GM18502 (cell line): ENCODE results near the gene CAVIN4.

Experiments
- ATAC-seq: cut with Tn5 transposase; IDR thresholded peaks from one replicate; pipeline ENCODE4 v1.9.1; 2021; ENCODE audit warnings: mild to moderate bottlenecking; ENCODE audit not compliant: unreplicated experiment, poor library complexity

Gene CAVIN4

GRCh38 chr9:100577776-100578448 lies at the start of gene CAVIN4:
CAVIN4 (plus strand) TSS chr9:100578079; CDS start chr9:100578144, 65 bp downstream.
- no peak for ATAC-seq

DNA sequence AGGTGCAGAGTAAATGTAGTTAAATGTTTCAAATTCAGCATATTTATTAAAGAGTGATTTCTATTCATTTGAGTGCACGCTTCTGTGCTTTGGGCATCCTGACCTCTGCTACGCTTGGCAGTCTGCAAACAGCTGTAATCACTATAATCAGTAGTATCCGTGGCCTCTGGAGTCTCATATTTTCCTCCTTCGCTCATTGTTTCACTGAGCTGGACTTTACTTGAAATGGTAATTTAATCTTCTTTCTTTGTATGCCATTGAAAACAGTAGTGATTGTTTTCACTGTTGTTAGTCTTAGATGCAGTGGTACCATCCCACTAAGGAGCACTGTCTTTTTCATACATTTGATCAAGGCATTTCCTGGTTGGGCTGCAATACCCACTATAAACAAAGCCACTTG lies 43.5 kb upstream of the CAVIN4 start:
- no peak for ATAC-seq

DNA sequence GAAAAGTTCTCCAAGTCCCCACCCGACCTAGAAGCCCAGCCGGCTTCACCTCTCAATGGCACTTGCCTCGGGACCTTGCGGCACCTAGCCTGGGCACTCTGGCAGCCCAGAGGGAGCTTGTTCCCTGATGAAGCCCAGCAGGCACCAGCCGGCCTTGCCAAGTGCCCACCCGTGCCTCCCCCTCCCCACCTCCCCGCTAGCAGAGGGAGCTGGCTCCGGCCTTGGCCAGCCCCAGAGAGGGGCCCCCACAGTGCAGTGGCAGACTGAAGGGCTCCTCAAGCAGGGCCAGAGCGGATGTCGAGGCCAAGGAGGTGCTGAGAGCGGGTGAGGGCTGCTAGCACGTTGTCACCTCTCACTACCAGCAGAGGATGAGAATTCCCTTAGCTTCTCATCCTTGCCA lies 37.6 kb upstream of the CAVIN4 start:
- ATAC-seq = no peak

DNA sequence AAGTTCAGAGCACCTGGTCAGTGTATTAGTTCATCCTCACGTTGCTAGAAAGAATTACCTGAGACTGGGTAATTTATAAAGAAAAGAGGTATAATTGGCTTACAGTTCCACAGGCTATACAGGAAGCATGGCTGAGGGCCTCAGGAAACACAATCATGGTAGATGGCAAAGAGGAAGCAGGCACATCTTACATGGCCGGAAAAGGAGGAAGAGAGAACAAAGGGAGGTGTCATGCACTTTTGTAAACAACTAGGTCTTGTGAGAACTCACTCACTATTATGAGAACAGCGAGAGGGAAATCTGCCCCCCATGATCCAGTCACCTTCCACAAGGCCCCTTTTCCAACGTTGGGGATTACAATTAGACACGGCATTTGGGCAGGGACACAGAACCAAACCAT lies 28.8 kb upstream of the CAVIN4 start:
- ATAC-seq = no peak

- ATAC-seq = peak; percentile 48
Measured at GRCh38 chr9:100554935-100555401, 22.9 kb upstream of the CAVIN4 start.

GRCh38 chr9:100555471-100555870 lies 22.4 kb upstream of the CAVIN4 start:
- peak; percentile 84 for ATAC-seq

GRCh38 chr9:100557053-100557452 lies 20.8 kb upstream of the CAVIN4 start:
- ATAC-seq = no peak

GRCh38 chr9:100561256-100561655 lies 16.6 kb upstream of the CAVIN4 start:
- no peak for ATAC-seq

GRCh38 chr9:100567856-100568255 lies 10.0 kb upstream of the CAVIN4 start:
- no peak for ATAC-seq

DNA sequence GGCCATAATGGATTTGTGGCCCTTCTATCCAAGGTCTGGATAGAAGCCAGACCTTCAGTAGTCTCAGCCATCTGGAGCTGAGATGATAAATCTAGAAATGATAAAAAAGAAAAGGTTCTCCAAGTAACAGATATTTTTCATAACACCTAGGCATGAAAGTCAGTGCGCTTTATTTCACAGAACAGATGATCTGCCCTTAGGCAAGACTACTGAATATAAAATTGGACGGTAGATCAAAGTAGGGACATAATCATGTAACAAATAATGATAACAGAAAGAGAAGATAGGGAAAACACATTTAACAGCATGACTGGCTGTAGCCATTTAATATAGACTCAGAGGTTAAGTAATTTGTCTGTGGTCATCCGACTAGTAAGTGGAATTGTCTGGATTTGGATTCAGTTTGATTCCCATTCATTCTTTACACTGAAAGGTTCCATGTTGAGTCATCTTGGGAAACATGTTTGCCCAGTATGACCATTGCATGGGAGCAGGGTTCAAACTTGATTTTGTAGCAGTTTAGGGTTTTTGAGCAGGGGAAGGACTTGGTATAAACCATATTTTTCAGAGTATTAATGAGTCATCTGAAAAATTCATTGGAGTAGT lies 4.1 kb upstream of the CAVIN4 start:
- ATAC-seq = no peak

GRCh38 chr9:100575006-100575405 lies 2.9 kb upstream of the CAVIN4 start:
- no peak for ATAC-seq

DNA sequence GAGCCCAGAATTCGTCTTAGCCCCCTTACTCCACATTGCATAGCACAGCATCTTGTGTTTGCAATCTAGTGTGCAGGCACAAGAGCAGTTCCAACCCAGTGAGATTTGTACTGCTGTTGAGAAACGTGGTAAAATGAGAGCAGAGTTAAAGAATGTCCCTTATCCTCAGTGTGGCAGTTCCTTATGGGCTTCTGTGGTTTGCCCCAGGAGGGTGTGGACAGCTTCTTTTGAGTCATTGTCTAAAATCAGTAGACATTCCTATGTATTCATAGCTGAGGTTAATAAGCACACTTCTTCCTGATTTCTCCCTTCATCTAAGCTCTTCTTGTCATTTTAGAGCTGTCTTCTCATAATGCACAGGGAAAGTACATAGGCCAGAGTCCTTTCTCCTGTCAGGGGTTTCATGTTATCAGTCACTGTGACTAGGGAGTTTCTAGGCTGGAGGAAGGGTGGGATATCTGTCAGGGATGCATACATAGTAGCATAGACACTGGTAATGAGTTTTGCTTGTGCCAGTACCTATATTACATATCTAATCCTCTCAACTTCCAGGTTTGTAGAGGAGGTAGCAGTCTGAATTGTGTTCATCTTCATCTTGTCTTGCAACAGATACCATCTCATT lies 2.0 kb upstream of the CAVIN4 start:
- no peak for ATAC-seq

DNA sequence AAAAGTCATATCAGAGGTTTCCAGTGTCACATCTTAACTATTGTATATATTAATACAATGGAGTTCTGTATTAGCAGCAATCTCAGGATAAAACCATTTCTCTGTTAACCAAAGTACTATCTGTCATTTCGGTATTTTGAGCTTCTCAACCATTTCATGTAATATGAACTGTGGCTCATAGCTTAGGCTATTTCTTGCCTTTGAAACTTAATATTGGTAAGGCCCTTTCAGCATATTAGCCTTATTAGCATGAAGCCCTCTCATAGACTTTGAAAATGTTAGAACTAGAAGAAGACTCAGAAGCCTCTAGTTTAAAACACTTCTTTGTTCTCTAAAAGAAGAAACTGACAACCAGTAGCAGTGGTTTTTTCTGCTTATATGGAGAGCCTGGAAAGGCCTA lies 731 bp downstream of the CAVIN4 start:
- ATAC-seq = no peak

DNA sequence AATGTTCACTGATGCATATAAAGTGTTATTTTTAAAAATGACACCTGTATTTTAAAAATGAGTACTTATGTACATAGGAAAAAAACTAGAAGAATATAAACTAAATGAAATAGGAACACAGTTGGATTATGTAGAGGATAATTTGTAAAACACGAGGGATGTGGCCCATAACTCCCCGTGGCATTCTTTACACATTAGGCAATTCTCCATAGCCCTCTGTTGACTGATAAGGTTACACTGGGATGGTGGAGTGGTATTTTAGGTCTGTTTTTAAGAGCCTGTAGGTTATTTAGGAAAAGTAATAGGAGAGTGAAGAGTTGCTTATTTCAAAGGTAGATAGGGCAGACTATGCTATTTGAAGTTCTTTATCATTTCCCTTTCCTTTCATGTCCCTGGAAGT lies 1.8 kb downstream of the CAVIN4 start:
- no peak for ATAC-seq

DNA sequence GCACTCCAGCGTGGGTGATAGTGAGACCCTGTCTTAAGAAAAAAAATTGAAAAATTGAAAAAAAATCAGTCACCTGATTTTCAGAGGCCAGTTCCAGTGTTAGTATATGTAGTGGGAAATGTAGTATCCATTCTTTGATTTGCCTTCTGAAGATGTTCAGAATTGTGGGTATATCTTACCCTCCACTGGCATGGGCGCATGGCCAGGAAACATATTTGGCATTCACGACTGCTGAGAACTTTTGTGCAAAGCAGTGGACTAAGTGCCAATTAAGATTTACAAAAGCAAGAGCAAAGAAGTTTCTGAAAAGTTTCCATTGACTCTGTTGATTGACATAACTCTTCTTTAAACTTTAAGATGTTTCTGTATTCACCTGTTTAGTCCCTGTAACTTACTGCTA lies 2.4 kb downstream of the CAVIN4 start:
- no peak for ATAC-seq

- ATAC-seq = no peak
Measured at GRCh38 chr9:100581081-100581480, 3.2 kb downstream of the CAVIN4 start.

- no peak for ATAC-seq
Measured at GRCh38 chr9:100581661-100582060, 3.8 kb downstream of the CAVIN4 start.

DNA sequence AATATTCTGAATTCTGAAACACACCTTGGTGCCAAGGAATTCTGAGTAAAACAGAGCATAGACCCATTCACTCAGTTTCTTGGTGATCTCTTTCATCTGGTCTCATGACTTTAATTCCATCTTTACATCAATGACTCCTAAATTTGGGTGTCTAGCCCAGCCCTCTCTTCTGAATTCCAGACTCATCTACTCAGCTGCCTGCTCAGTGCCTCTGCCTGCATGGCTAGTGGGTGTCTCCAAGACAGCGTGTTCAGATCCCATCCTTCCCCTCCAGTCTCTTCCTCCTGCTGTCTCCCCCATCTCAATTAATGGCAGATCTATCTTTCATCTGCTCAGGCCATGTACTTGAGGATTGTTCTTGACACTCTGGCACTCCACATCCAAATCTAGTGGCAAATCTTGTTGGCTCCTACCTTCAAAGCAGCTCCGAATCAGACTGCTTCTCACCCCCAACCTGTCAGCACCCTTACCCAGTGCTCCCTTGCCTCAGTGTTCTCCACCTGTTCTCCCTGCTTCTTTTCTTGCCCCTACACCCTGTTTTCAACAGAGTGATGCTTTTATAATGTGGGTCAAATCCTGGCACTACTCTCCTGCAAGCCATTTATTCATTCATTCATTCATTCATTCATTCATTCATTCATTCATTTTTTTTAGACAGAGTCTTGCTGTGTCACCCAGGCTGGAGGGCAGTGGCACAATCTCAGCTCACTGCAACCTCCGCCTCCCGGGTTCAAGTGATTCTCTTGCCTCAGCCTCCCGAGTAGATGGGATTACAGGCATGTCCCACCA lies 5.3 kb downstream of the CAVIN4 start:
- no peak for ATAC-seq

DNA sequence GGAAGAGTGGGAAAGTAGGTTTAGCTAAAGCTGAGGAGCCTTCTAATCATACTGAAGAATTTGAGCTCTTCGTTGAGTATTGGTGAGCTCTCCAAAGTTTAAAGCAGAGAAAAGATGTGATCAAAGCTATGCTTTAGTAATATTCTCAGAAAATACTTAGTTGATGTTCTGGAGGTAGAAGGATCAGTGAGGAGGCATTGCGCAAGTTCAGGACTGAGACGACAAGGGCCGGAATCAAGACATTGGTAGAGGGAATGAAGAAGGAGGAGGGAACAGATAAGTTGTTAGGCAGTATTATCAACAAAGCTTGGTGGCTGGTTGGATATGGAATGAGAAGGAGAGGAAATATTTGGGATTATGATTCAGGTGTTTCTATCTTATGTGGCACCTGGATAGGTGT lies 7.1 kb downstream of the CAVIN4 start:
- ATAC-seq = no peak

GRCh38 chr9:100586093-100586492 lies 8.2 kb downstream of the CAVIN4 start:
- ATAC-seq = no peak

DNA sequence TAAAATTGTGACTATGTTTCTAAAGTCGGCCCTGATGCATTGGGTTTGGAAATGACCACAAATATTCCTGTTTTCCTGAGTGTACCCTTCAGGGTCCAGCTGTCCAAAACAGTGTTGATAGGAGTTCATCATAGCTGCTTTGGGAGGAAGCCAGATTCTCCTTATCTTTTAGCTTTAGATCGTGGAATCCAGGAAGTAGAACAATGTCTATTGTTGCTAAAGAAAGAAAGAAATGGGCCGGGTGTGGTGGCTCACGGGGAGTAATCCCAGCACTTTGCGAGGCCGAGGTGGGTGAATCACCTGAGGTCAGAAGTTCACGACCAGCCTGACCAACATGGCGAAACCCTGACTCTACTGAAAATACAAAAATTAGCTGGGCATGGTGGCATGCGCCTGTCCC lies 9.5 kb downstream of the CAVIN4 start:
- ATAC-seq = no peak
